Measurements from ENCODE around the gene TTC7B. TPM values are rescaled to one million over a fixed set of nuclear protein-coding genes. Genes with fewer than 3 reads are reported as not detected.

Gene TTC7B
- total and polyA plus RNA-seq, 9 of the 15 experiments (the other 6 are each of a cell fraction or from before 2014, with no cell fraction given) = 2.2 to 77.2 (median 36.7) TPM

DNA sequence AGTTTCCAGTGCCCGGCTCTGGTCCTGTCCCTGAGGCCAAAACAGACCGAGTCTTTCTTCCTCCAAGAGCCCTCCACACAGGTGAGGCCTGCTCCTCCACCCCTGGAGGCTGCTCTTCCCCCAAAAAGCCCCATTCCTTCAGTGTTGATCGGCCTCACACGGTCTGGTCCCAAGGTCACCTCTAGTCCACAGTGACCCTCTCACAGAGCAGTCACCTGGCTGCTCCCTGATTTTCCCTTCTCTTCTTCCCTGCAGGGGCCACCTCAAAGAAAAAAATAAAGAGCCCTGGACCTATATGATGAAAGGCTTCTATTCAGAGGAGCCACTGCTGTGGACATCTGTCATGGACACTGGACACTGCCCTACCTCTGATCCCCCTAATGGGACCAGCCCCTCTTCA is 42.5 kb downstream of the TTC7B start:
- H3K4me2 ChIP-seq (ENCODE audit: insufficient read depth, low read length) = no peak overlapping the region
- H3K79me2 ChIP-seq (ENCODE audit: control insufficient read depth, insufficient read depth, low read length) = no peaks in the 10 kb centered on the region
- in situ Hi-C loops (cut with MboI) (no loop called here), intact Hi-C loops (cut with micrococcal nuclease) (loop anchor here (10.0 kb wide), 1 partner anchor 121 kb away; no protein-coding TSS in a partner anchor)
- WGBS (ENCODE audit: insufficient coverage, low coverage, missing lambda C conversion rate) = 77% methylated on average over 2 of the region's 4 CpGs
- H3K36me3 ChIP-seq (ENCODE audit: control insufficient read depth, insufficient read depth, low read length) = peaks cover 55% of the 10 kb centered on the region; the same call in 2 of the 3 replicates
- no peak overlapping the region for H2AFZ ChIP-seq (ENCODE audit: low read depth, low read length)
- ATAC-seq (no peak), DNase-seq (ENCODE audit: extremely low read depth in 1 of 4, low spot score in 3 of 4) (no peak), FAIRE-seq (no peak)
- H3K27me3 ChIP-seq (ENCODE audit: control insufficient read depth in 2 of 2, insufficient read depth in 2 of 2, low read length in 2 of 2) = no peaks in the 10 kb centered on the region
- H3K4me3 ChIP-seq = no peak overlapping the region
- no peak overlapping the region for H3K9ac ChIP-seq (ENCODE audit: insufficient read depth in 1 of 2, low read depth in 2 of 2, low read length in 2 of 2)
- H4K20me1 ChIP-seq (replicated peaks; ENCODE audit: control insufficient read depth, insufficient read depth, low read length) = no peaks in the 10 kb centered on the region; the same call in 1 of the 2 replicates
- H3K9me3 ChIP-seq (replicated peaks; ENCODE audit: control insufficient read depth, insufficient read depth, low read depth, low read length) = no peaks in the 10 kb centered on the region
- no TSS peak for BruUV-seq (replicated peaks)
- H3K4me1 ChIP-seq (replicated peaks in 1 of 2; ENCODE audit: control insufficient read depth in 2 of 2, insufficient read depth in 2 of 2, low read length in 2 of 2) = peaks cover 2 to 6% of the 10 kb centered on the region in 2 experiments; a peak in 3 of 5 replicates
- ChIA-PET CTCF (ENCODE audit: low intra/inter-chr PET ratio) (no interaction called here), POLR2A (interaction anchor here (0.6 kb wide), 1 partner anchor 30 kb away, joined by 3 read pairs; no protein-coding TSS in a partner anchor)
- no peaks in the 10 kb centered on the region for H3K9me1 ChIP-seq (ENCODE audit: control insufficient read depth, insufficient read depth, low read length)
- H3K27ac ChIP-seq (ENCODE audit: extremely low read depth, low read depth, low read length) = no peak overlapping the region
- TF ChIP-seq TCFL5 (CRISPR knock-in tag; conservative IDR thresholded peaks at IDR 0.05) = no peak
- TF ChIP-seq ZNF696 (CRISPR knock-in tag; conservative IDR thresholded peaks at IDR 0.05) = no peak
- no peak for TF ChIP-seq IFI16 (CRISPR knock-in tag; IDR thresholded peaks at IDR 0.05)
- no peak for TF ChIP-seq ZNF23 (CRISPR knock-in tag; IDR thresholded peaks at IDR 0.05)
- no peak for TF ChIP-seq ZNF445 (CRISPR knock-in tag; IDR thresholded peaks at IDR 0.05; ENCODE audit: low read depth)
- no peak for TF ChIP-seq SAFB2 (IDR thresholded peaks at IDR 0.05; ENCODE audit: borderline replicate concordance, low read depth, low read length, severe bottlenecking)
- TF ChIP-seq SIN3B (IDR thresholded peaks at IDR 0.05; ENCODE audit: low read depth) = no peak
- TF ChIP-seq, protein P1, sequence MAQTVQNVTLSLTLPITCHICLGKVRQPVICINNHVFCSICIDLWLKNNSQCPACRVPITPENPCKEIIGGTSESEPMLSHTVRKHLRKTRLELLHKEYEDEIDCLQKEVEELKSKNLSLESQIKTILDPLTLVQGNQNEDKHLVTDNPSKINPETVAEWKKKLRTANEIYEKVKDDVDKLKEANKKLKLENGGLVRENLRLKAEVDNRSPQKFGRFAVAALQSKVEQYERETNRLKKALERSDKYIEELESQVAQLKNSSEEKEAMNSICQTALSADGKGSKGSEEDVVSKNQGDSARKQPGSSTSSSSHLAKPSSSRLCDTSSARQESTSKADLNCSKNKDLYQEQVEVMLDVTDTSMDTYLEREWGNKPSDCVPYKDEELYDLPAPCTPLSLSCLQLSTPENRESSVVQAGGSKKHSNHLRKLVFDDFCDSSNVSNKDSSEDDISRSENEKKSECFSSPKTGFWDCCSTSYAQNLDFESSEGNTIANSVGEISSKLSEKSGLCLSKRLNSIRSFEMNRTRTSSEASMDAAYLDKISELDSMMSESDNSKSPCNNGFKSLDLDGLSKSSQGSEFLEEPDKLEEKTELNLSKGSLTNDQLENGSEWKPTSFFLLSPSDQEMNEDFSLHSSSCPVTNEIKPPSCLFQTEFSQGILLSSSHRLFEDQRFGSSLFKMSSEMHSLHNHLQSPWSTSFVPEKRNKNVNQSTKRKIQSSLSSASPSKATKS (CRISPR knock-in tag; IDR thresholded peaks at IDR 0.05) = no peak
- TF ChIP-seq ZNF354B (CRISPR knock-in tag; IDR thresholded peaks at IDR 0.05) = no peak
- no peak for TF ChIP-seq ZKSCAN8 (CRISPR knock-in tag; IDR thresholded peaks at IDR 0.05)

Measured in K562 (cell line).